Epithelial cell of esophagus (primary cell): ENCODE measurements around the gene SKI.

Experiments
- DNase-seq: peaks from one replicate; pipeline ENCODE4 v3.0.0; 2010; ENCODE audit warnings: low read depth
- H3K4me3 ChIP-seq: 2 replicates; pipeline ENCODE4 v1.5.1; 2011; ENCODE audit warnings: mild to moderate bottlenecking, low read length, control low read depth
- TF ChIP-seq, protein P1 (sequence below): IDR thresholded peaks from 2 replicates; pipeline ENCODE4 v1.5.1; 2011; ENCODE audit warnings: low read depth, mild to moderate bottlenecking, low read length, control low read depth, inconsistent platforms; ENCODE audit not compliant: insufficient read depth; ENCODE audit errors: missing control alignments

Gene SKI

DNA sequence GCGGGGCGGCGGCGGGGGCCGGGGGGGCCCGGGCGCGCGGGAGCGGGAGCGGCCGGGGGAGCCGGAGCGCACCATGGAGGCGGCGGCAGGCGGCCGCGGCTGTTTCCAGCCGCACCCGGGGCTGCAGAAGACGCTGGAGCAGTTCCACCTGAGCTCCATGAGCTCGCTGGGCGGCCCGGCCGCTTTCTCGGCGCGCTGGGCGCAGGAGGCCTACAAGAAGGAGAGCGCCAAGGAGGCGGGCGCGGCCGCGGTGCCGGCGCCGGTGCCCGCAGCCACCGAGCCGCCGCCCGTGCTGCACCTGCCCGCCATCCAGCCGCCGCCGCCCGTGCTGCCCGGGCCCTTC, 546 bp downstream of the SKI start:
- peak overlapping the region; percentile 69 for H3K4me3 ChIP-seq
- DNase-seq: no peak
- TF ChIP-seq, protein P1, sequence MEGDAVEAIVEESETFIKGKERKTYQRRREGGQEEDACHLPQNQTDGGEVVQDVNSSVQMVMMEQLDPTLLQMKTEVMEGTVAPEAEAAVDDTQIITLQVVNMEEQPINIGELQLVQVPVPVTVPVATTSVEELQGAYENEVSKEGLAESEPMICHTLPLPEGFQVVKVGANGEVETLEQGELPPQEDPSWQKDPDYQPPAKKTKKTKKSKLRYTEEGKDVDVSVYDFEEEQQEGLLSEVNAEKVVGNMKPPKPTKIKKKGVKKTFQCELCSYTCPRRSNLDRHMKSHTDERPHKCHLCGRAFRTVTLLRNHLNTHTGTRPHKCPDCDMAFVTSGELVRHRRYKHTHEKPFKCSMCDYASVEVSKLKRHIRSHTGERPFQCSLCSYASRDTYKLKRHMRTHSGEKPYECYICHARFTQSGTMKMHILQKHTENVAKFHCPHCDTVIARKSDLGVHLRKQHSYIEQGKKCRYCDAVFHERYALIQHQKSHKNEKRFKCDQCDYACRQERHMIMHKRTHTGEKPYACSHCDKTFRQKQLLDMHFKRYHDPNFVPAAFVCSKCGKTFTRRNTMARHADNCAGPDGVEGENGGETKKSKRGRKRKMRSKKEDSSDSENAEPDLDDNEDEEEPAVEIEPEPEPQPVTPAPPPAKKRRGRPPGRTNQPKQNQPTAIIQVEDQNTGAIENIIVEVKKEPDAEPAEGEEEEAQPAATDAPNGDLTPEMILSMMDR: no peak

DNA sequence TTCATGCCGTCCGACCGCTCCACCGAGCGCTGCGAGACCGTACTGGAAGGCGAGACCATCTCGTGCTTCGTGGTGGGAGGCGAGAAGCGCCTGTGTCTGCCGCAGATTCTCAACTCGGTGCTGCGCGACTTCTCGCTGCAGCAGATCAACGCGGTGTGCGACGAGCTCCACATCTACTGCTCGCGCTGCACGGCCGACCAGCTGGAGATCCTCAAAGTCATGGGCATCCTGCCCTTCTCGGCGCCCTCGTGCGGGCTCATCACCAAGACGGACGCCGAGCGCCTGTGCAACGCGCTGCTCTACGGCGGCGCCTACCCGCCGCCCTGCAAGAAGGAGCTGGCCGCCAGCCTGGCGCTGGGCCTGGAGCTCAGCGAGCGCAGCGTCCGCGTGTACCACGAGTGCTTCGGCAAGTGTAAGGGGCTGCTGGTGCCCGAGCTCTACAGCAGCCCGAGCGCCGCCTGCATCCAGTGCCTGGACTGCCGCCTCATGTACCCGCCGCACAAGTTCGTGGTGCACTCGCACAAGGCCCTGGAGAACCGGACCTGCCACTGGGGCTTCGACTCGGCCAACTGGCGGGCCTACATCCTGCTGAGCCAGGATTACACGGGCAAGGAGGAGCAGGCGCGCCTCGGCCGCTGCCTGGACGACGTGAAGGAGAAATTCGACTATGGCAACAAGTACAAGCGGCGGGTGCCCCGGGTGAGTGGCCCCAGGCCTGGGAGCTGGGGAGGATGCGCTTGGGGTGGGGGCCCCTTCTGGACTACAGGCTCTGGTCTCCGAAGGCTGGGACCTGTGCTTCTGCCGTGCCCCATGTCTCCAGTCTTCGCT, 1.1 kb downstream of the SKI start:
- peak overlapping the region; percentile 69 for H3K4me3 ChIP-seq
- TF ChIP-seq, protein P1: no peak
- peak; percentile 52 for DNase-seq

DNA sequence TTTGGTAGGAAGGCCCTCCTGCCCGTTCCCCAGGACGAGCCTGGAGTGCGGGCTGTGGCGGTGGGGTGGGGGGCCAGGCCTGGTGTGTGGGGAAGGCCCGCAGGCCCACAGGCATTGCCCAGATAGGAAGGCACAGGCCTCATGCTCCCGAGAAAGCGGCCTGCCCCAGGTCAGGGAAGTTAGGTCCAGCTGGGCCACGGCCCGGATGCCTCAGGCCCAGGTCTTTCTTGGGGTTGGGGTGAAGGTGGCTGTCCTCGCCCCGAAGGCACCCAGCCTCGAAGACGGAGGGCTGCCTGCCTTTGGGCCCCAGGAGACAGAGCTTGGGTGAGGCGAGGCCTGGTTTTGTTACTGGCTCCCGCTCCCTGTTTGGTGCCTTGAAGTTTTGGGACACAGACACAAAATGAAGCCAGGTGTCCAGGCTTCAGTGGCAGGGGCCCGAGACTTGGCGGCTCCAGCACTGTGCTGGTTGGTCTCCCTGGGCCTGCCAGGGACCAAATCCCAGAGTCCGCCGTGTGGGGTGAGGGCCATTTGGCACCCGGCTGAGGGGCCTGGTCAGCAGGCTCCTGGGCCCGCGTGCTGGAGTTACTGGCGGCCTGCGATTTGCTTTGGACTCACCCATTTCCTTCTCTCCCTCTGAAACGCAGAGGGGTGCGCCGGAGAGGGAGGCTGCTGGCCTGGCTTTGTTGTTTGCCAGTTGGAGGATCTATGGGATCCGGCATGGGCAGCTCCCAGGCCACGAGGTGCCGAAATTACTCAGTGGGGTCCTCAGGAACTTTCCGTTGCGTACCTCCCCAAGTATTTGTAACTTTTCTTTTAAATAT, 2.0 kb downstream of the SKI start:
- H3K4me3 ChIP-seq: peak overlapping the region; percentile 69
- DNase-seq: peak; percentile 41
- TF ChIP-seq, protein P1: no peak

DNA sequence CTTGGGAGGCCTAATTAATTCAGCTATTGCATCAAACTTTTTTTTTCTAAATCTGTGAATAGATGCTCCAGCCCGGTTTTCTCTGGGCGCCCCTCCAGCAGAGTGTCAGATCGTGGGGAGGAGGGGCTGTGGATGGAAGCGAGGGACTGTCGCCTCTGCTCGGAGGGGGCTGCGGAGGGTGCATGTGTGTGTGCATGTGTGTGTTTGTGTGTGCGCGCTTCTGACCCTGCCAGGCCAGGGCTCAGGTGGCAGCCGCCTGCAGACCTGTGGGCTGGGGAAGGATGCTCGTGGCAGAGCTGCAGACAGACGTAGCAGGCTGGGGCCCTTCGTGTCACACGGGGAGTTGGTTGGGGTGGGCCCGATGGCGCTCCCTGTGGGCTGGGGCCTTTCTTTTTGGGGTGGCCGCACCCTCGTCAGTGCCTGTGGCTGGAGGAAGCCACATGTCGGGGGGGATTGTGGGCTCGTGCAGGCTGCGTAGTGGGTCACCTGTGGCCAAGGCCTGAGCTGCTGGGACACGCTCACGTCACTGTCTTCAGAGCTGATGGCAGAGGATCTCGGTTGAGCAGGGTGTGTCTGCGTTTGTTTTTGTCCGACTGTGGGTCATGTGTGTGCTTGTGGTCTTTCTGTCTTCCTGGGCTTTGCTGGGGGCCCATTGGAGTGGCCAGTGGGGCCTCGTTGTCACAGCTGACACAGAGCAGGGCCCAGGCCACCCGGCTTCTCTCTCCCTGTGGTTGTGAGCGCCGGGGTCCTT, 2.8 kb downstream of the SKI start:
- TF ChIP-seq, protein P1: no peak
- H3K4me3 ChIP-seq: peak overlapping the region; percentile 69
- no peak for DNase-seq

DNA sequence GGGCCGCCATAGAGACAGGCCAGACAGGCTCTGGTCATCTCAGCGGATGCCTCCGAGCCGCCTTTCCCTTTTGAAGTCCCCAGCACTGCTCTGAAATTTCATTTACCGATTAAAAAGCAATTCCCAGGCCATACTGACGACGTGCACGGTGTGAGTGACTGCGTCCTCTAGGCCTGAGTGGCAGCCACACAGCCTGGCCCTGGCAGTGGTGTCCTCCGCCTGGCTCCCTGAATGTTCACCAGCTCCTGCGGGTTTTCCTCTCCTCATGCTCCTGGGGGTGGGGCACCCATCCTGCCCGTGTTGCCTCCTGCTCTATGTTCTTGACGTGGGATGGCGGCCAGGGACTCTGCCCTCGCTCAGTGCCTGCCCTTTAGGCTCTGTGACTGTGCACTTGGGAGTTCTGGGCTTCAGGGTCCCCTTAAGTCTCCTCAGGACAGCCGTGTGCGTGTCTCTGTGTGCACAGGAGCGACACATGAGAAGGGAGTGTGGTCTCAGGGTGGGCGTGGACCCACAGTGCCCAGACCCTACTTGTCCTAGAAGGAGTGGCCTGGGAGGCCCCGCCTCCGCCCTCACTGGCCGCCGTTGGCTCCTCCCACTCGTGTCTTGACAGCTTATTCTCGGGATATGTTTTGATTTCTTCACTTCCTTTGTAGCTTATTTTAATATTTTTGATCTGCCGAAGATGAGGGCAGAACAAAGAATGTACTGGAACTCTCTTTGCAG, 3.6 kb downstream of the SKI start:
- TF ChIP-seq, protein P1: no peak
- DNase-seq: peak; percentile 88

DNA sequence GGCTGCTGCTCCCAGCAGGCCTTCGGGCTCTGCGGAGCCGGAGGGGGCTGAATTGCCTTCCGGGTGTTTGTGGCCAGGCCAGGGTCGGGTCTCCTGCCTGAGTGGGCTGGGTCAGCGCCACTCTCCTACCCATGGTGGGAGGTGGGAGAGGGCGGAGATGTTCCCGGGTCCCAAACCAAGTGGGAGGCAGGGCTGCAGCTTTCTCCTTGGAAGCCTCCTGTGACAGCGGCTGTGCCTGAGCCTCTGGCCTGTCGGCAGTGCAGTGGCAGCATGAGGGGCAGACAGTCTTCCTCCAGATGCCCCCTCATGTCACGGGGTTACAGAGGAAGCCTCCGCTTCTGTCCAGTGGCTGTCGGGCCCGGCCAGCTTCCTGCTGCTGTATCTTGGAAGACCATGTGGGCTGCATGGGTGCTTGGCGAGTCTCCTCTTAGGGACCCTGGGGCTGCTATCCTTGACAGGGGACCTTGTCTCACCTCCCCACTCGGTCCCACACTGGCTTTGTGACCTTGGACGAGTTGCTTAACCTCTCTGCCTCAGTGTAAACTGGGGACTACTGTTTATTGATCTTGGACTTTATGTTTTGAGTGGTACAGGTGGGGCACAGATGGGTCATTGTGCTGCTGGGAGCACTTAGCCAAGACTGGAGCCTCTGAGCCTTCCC, 4.3 kb downstream of the SKI start:
- TF ChIP-seq, protein P1: no peak
- peak overlapping the region; percentile 69 for H3K4me3 ChIP-seq
- no peak for DNase-seq

More for the DNA sequence above, 3.6 kb downstream of the SKI start:
- H3K4me3 ChIP-seq: peak overlapping the region; percentile 69
